B cell (primary cell): ENCODE measurements around the gene AKIP1.

Experiments
- CTCF ChIP-seq: fragments of 200-600 bp; IDR thresholded peaks from one replicate; pipeline ENCODE4 v1.8.0; 2022; ENCODE audit warnings: antibody characterized with exemption, mild to moderate bottlenecking
- EZH2 ChIP-seq: IDR thresholded peaks from 2 replicates; pipeline ENCODE4 v1.6.1; 2012; ENCODE audit warnings: borderline replicate concordance, low read depth, mild to moderate bottlenecking, moderate library complexity, low read length; ENCODE audit not compliant: insufficient read depth, poor library complexity, severe bottlenecking

GRCh38 chr11:8947230-8947943 lies 36.4 kb downstream of the AKIP1 start:
- TF ChIP-seq CTCF (no peak), EZH2 (no peak)
